Measurements from ENCODE around the gene RERG.

DNA sequence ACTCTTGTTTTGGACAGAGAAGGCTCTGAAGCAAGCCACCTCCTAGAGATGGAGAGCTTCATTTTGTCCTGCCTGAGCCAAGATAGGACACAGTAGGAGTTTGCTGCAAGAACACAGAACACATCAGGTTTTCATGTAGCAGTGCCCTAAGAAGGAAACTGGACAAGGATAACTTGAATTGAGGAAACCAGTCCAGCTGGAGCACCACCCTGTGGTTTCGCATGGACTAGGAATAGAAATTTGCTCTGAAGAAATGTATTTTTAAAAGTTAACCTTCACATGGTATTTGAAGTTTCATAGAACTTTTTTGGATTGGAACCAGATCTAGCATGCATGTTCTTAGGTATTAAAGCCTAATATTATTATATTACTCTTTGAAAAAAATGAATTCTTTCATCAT lies 68.8 kb downstream of the RERG start:
- TF ChIP-seq POLR2A (IDR thresholded peaks at IDR 0.05) (no peak), POLR2AphosphoS5 (IDR thresholded peaks at IDR 0.05) (no peak)
- TF ChIP-seq, protein P1, sequence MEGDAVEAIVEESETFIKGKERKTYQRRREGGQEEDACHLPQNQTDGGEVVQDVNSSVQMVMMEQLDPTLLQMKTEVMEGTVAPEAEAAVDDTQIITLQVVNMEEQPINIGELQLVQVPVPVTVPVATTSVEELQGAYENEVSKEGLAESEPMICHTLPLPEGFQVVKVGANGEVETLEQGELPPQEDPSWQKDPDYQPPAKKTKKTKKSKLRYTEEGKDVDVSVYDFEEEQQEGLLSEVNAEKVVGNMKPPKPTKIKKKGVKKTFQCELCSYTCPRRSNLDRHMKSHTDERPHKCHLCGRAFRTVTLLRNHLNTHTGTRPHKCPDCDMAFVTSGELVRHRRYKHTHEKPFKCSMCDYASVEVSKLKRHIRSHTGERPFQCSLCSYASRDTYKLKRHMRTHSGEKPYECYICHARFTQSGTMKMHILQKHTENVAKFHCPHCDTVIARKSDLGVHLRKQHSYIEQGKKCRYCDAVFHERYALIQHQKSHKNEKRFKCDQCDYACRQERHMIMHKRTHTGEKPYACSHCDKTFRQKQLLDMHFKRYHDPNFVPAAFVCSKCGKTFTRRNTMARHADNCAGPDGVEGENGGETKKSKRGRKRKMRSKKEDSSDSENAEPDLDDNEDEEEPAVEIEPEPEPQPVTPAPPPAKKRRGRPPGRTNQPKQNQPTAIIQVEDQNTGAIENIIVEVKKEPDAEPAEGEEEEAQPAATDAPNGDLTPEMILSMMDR (IDR thresholded peaks at IDR 0.05), result peak in 2 of 4 experiments; percentile 17 to 43

All from prostate gland (tissue), 2 donors.